ENCODE results near the gene ACAN. TPM values are rescaled to one million over a fixed set of nuclear protein-coding genes. Genes with fewer than 3 reads are reported as not detected.

ACAN gene
- total RNA-seq, 1 experiment from 2014 or later = not detected

DNA sequence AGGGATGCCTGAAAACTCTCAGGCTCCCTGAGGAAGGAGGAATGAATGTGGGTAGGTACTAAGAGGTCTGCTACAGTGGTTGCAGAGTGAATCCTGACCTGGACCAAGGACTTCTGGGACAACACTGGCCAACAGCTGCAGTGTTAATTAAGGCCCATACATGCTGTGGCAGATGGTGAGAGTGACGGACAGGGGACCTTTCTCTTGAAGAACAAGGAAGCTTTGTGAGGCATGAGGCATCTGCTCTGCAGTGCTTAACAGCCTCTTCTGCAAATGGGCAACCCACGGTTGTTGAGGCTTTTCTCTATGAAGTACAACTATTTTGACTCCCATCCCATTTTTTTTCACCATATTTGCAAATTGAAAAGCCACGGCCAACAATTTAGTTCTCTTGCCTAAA is 26.6 kb upstream of the ACAN start:
- no peaks in the 10 kb centered on the region for H3K9me3 ChIP-seq (ENCODE audit: low read length)
- no peak overlapping the region for H3K9ac ChIP-seq (ENCODE audit: low read length)
- no peaks in the 10 kb centered on the region for H3K36me3 ChIP-seq (ENCODE audit: insufficient read depth, low read length)
- H3K27ac ChIP-seq (ENCODE audit: low read length) = no peak overlapping the region
- H2AFZ ChIP-seq (ENCODE audit: low read length) = no peak overlapping the region
- no peaks in the 10 kb centered on the region for H3K9me2 ChIP-seq (replicated peaks; ENCODE audit: insufficient read depth, low read length)
- H3K27me3 ChIP-seq (ENCODE audit: low read length) = no peaks in the 10 kb centered on the region
- no peaks in the 10 kb centered on the region for H3K4me1 ChIP-seq (ENCODE audit: low read length)
- H3K79me2 ChIP-seq (ENCODE audit: low read length) = no peaks in the 10 kb centered on the region
- DNase-seq = no peak
- no peak overlapping the region for H3K4me3 ChIP-seq (ENCODE audit: low read length)
- H4K20me1 ChIP-seq (ENCODE audit: insufficient read depth, low read depth, low read length) = no peaks in the 10 kb centered on the region
- no peak overlapping the region for H3K4me2 ChIP-seq (ENCODE audit: low read depth, low read length, poor library complexity, severe bottlenecking)

DNA sequence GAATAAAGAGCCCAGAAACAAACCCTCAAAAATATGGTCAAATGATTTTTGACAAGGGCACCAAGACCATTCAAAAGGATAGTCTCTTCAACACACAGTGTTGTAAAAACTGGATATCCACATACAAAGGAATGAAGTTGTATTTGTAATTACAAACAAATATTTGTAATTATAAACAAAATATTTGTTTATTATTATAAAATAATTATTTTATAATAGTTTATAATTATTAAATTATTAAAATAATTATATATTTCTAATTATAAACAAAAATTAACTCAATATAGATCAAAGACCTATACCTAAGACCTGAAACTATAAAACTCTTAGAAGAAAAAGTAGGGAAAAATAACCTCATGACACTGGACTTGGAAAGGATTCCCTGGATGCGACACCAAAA is 23.3 kb upstream of the ACAN start:
- Histone ChIP-seq H4K20me1 (ENCODE audit: insufficient read depth, low read depth, low read length) (no peaks in the 10 kb centered on the region), H3K9ac (ENCODE audit: low read length) (no peak overlapping the region), H3K79me2 (ENCODE audit: low read length) (no peaks in the 10 kb centered on the region), H2AFZ (ENCODE audit: low read length) (no peak overlapping the region), H3K27ac (ENCODE audit: low read length) (no peak overlapping the region), H3K4me3 (ENCODE audit: low read length) (no peak overlapping the region), H3K36me3 (ENCODE audit: insufficient read depth, low read length) (no peaks in the 10 kb centered on the region), H3K9me3 (ENCODE audit: low read length) (no peaks in the 10 kb centered on the region), H3K4me2 (ENCODE audit: low read depth, low read length, poor library complexity, severe bottlenecking) (no peak overlapping the region), H3K4me1 (ENCODE audit: low read length) (no peaks in the 10 kb centered on the region), H3K9me2 (replicated peaks; ENCODE audit: insufficient read depth, low read length) (no peaks in the 10 kb centered on the region), H3K27me3 (ENCODE audit: low read length) (no peaks in the 10 kb centered on the region)
- no peak for DNase-seq

DNA sequence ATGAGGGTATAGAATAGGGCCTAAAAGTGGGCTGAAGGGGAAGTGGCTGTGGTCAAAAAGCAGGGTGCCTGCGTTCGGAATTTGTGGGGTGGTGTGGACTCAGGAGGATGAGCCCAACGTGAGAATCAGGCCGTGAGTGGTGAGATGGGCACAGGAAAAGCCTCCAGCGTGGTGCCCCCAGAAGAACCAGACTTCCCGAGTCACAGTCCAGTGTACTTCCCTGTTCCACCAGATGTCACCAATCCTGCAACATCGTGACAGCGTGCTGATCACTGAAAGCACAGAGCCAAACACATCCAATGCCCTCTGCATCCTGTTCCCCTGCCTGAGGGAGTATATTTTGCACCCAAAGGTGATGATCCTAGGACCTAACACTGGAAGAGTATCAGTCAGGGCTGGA is 20.8 kb upstream of the ACAN start:
- Histone ChIP-seq H3K79me2 (ENCODE audit: low read length) (no peaks in the 10 kb centered on the region), H3K36me3 (ENCODE audit: insufficient read depth, low read length) (no peaks in the 10 kb centered on the region), H3K4me1 (ENCODE audit: low read length) (no peaks in the 10 kb centered on the region), H2AFZ (ENCODE audit: low read length) (no peak overlapping the region), H4K20me1 (ENCODE audit: insufficient read depth, low read depth, low read length) (no peaks in the 10 kb centered on the region), H3K9me2 (replicated peaks; ENCODE audit: insufficient read depth, low read length) (no peaks in the 10 kb centered on the region), H3K4me2 (ENCODE audit: low read depth, low read length, poor library complexity, severe bottlenecking) (no peak overlapping the region), H3K27me3 (ENCODE audit: low read length) (no peaks in the 10 kb centered on the region), H3K9me3 (ENCODE audit: low read length) (no peaks in the 10 kb centered on the region), H3K9ac (ENCODE audit: low read length) (no peak overlapping the region), H3K27ac (ENCODE audit: low read length) (no peak overlapping the region), H3K4me3 (ENCODE audit: low read length) (no peak overlapping the region)
- no peak for DNase-seq

DNA sequence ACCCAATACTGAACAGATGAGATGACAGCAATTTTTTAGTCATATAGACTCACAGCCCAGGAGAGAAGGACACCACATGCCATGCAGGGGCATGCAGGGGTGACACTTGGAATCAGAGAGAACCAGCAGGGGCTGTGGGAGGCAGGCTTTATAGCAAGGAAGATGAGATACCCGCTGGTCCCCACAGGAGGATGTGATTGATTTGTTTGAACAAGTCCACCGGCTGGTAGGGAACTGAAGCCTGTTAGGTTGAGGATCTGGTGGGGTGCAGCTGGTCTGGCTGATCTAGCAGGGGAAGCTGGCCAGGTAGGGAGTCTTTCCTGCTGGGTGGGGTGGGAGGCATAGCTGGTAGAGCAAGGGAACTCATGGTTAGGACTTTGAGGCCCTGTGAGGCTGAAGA is 18.0 kb upstream of the ACAN start:
- no peaks in the 10 kb centered on the region for H3K9me3 ChIP-seq (ENCODE audit: low read length)
- no peaks in the 10 kb centered on the region for H3K79me2 ChIP-seq (ENCODE audit: low read length)
- no peak for DNase-seq
- H3K27ac ChIP-seq (ENCODE audit: low read length) = no peak overlapping the region
- H2AFZ ChIP-seq (ENCODE audit: low read length) = no peak overlapping the region
- H3K9me2 ChIP-seq (replicated peaks; ENCODE audit: insufficient read depth, low read length) = no peaks in the 10 kb centered on the region
- no peak overlapping the region for H3K4me2 ChIP-seq (ENCODE audit: low read depth, low read length, poor library complexity, severe bottlenecking)
- no peak overlapping the region for H3K4me3 ChIP-seq (ENCODE audit: low read length)
- no peaks in the 10 kb centered on the region for H3K4me1 ChIP-seq (ENCODE audit: low read length)
- H3K36me3 ChIP-seq (ENCODE audit: insufficient read depth, low read length) = no peaks in the 10 kb centered on the region
- H3K9ac ChIP-seq (ENCODE audit: low read length) = no peak overlapping the region
- H4K20me1 ChIP-seq (ENCODE audit: insufficient read depth, low read depth, low read length) = no peaks in the 10 kb centered on the region
- no peaks in the 10 kb centered on the region for H3K27me3 ChIP-seq (ENCODE audit: low read length)

DNA sequence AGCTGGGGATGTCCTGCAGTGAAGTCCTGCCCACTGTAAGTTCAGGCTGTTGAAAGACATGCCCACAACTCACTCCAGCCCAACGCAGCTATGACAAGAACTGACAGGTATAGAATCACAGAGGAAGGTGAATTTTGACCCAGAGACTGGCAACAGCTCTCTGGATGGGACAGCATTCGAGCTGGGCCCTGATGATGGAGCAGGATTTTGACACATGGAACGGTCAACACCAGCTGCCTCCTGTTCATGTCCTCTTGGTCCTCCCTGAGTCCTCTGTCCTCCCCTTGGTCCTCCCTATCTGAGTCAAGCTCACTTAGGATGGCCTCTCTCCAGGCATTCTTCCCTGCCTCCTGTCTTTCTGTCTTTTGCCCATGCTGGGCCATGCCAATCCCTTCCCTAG is 15.2 kb upstream of the ACAN start:
- no peaks in the 10 kb centered on the region for H3K9me3 ChIP-seq (ENCODE audit: low read length)
- H3K27me3 ChIP-seq (ENCODE audit: low read length) = no peaks in the 10 kb centered on the region
- no peak overlapping the region for H3K9ac ChIP-seq (ENCODE audit: low read length)
- no peaks in the 10 kb centered on the region for H4K20me1 ChIP-seq (ENCODE audit: insufficient read depth, low read depth, low read length)
- no peak overlapping the region for H3K4me2 ChIP-seq (ENCODE audit: low read depth, low read length, poor library complexity, severe bottlenecking)
- H3K79me2 ChIP-seq (ENCODE audit: low read length) = no peaks in the 10 kb centered on the region
- no peak for DNase-seq
- no peak overlapping the region for H2AFZ ChIP-seq (ENCODE audit: low read length)
- no peak overlapping the region for H3K27ac ChIP-seq (ENCODE audit: low read length)
- H3K4me1 ChIP-seq (ENCODE audit: low read length) = no peaks in the 10 kb centered on the region
- no peaks in the 10 kb centered on the region for H3K36me3 ChIP-seq (ENCODE audit: insufficient read depth, low read length)
- no peak overlapping the region for H3K4me3 ChIP-seq (ENCODE audit: low read length)
- no peaks in the 10 kb centered on the region for H3K9me2 ChIP-seq (replicated peaks; ENCODE audit: insufficient read depth, low read length)

DNA sequence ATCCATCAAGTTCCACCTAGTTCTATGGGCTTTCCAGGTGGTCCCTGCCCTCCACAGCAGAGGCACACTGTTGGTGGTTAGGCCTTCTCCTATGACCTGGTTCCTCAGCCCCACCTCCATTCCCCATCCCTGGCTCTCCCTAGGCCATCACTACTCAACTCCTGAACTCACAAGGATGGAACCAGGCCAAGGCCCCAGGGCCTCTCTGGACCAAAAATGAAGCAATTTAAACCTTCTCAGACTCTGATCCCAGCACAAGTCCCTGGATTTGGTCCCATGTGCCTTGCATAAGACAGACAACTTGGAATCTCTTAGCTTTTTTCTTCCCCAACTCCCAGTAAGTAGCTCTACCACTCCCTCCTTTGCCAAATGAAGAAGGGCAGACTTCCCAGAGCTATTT is 14.4 kb upstream of the ACAN start:
- no peak for DNase-seq
- Histone ChIP-seq H3K27me3 (ENCODE audit: low read length) (no peaks in the 10 kb centered on the region), H3K4me1 (ENCODE audit: low read length) (no peaks in the 10 kb centered on the region), H3K9ac (ENCODE audit: low read length) (no peak overlapping the region), H3K4me3 (ENCODE audit: low read length) (no peak overlapping the region), H3K79me2 (ENCODE audit: low read length) (no peaks in the 10 kb centered on the region), H3K27ac (ENCODE audit: low read length) (no peak overlapping the region), H3K9me2 (replicated peaks; ENCODE audit: insufficient read depth, low read length) (no peaks in the 10 kb centered on the region), H3K36me3 (ENCODE audit: insufficient read depth, low read length) (no peaks in the 10 kb centered on the region), H4K20me1 (ENCODE audit: insufficient read depth, low read depth, low read length) (no peaks in the 10 kb centered on the region), H3K4me2 (ENCODE audit: low read depth, low read length, poor library complexity, severe bottlenecking) (no peak overlapping the region), H2AFZ (ENCODE audit: low read length) (no peak overlapping the region), H3K9me3 (ENCODE audit: low read length) (no peaks in the 10 kb centered on the region)

DNA sequence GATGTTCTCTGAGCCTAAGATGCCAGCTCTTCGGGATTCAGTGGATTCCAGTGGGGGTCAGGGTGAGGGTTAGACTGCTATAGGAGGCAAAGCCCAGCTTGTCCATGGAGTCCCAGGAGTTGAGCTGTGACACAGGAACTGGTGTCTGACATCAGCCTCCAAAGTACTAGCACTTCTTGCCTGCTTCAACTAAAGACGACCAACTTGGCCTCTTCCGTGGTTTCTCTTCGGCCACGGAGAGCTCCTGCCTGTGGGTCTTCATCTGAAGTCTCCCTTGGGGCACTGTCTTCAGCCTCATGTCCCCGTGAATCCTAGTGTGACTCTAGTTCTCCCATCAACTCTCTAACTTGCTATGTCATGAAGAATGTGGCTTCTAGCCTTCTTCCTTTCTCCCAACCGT is 12.8 kb upstream of the ACAN start:
- H3K36me3 ChIP-seq (ENCODE audit: insufficient read depth, low read length) = no peaks in the 10 kb centered on the region
- no peaks in the 10 kb centered on the region for H3K9me3 ChIP-seq (ENCODE audit: low read length)
- no peak overlapping the region for H3K9ac ChIP-seq (ENCODE audit: low read length)
- no peak overlapping the region for H3K27ac ChIP-seq (ENCODE audit: low read length)
- no peak overlapping the region for H3K4me2 ChIP-seq (ENCODE audit: low read depth, low read length, poor library complexity, severe bottlenecking)
- no peaks in the 10 kb centered on the region for H3K9me2 ChIP-seq (replicated peaks; ENCODE audit: insufficient read depth, low read length)
- H3K27me3 ChIP-seq (ENCODE audit: low read length) = no peaks in the 10 kb centered on the region
- no peaks in the 10 kb centered on the region for H4K20me1 ChIP-seq (ENCODE audit: insufficient read depth, low read depth, low read length)
- no peaks in the 10 kb centered on the region for H3K79me2 ChIP-seq (ENCODE audit: low read length)
- no peaks in the 10 kb centered on the region for H3K4me1 ChIP-seq (ENCODE audit: low read length)
- no peak overlapping the region for H2AFZ ChIP-seq (ENCODE audit: low read length)
- H3K4me3 ChIP-seq (ENCODE audit: low read length) = no peak overlapping the region
- DNase-seq = no peak

DNA sequence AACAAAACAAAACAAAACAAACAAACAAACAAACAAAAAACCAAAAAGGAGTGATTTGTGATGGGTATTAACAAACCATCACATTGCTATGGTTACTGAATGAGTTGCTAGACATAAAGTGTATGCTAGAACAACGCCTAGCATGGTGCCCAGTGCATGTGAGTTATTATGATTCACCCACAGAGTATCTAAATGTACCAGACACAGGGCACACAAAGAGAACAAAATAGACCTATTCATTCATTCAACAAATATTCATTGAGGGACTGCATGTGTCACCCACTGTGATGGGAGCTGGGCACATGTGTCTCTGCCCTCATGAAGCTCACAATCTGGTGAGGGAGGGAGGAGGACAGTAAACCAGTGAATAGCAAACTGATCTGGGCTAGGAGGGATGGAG is 11.6 kb upstream of the ACAN start:
- Histone ChIP-seq H3K4me1 (ENCODE audit: low read length) (no peaks in the 10 kb centered on the region), H3K9me2 (replicated peaks; ENCODE audit: insufficient read depth, low read length) (no peaks in the 10 kb centered on the region), H3K79me2 (ENCODE audit: low read length) (no peaks in the 10 kb centered on the region)

More for the DNA sequence above, 11.6 kb upstream of the ACAN start:
- Histone ChIP-seq H3K9ac (ENCODE audit: low read length) (no peak overlapping the region), H3K36me3 (ENCODE audit: insufficient read depth, low read length) (no peaks in the 10 kb centered on the region), H3K27ac (ENCODE audit: low read length) (no peak overlapping the region), H3K4me3 (ENCODE audit: low read length) (no peak overlapping the region), H3K27me3 (ENCODE audit: low read length) (no peaks in the 10 kb centered on the region), H3K4me2 (ENCODE audit: low read depth, low read length, poor library complexity, severe bottlenecking) (no peak overlapping the region), H2AFZ (ENCODE audit: low read length) (no peak overlapping the region), H4K20me1 (ENCODE audit: insufficient read depth, low read depth, low read length) (no peaks in the 10 kb centered on the region), H3K9me3 (ENCODE audit: low read length) (no peaks in the 10 kb centered on the region)
- no peak for DNase-seq
